Caco-2 (cell line): ENCODE data around the gene NEK11. TPM values are rescaled to one million over a fixed set of nuclear protein-coding genes. Genes with fewer than 3 reads are reported as not detected.

Source experiments
- BruUV-seq: library from RNA; stranded (reverse); fragments of 400-500 nt; replicated peaks from 2 replicates; lab custom pipeline; 2021; lab: Mats Ljungman, UMichigan
- CTCF ChIA-PET: fragments of 300-600 bp; sonication (Branson Sonifier 250); formaldehyde crosslinking; loops from one replicate; lab custom pipeline; 2022; ENCODE audit warnings: antibody characterized with exemption; lab: Charles Lee
- POLR2A ChIA-PET: fragments of 300-600 bp; sonication (Branson Sonifier 250); formaldehyde crosslinking; loops from one replicate; lab custom pipeline; 2022; ENCODE audit warnings: antibody characterized with exemption; lab: Charles Lee
- DNase-seq, 2 experiments: peaks; one replicate each; pipeline versions ENCODE4 v3.0.0 to v3.0.0-alpha.2; 2020 to 2022
- H3K27me3 ChIP-seq: replicated peaks from 2 replicates; pipeline ENCODE4 v1.6.0; 2011; ENCODE audit warnings: low read length; ENCODE audit not compliant: control insufficient read depth, insufficient read depth
- H3K36me3 ChIP-seq: 2 replicates; pipeline ENCODE4 v1.5.1; 2011; ENCODE audit warnings: low read length; ENCODE audit not compliant: control insufficient read depth, insufficient read depth
- H3K4me1 ChIP-seq: fragments of 250-450 bp; sonication (Bioruptor Pico); 2 replicates; pipeline ENCODE4 v1.5.1; 2020; ENCODE audit warnings: mild to moderate bottlenecking
- H3K4me3 ChIP-seq: 2 replicates; pipeline ENCODE4 v1.5.1; 2011; ENCODE audit warnings: low read depth, mild to moderate bottlenecking, control low read depth, low read length
- H3K9me3 ChIP-seq: fragments of 250-450 bp; sonication (Bioruptor Pico); 2 replicates; pipeline ENCODE4 v1.5.1; 2020; ENCODE audit warnings: mild to moderate bottlenecking, moderate library complexity
- H3K27ac Mint-ChIP-seq: one replicate; pipeline ENCODE4 v1.8.0; 2022; ENCODE audit warnings: mixed read lengths; ENCODE audit not compliant: unreplicated experiment
- H3K27me3 Mint-ChIP-seq: one replicate; pipeline ENCODE4 v1.8.0; 2022; ENCODE audit warnings: mixed read lengths; ENCODE audit not compliant: insufficient read depth, unreplicated experiment
- H3K36me3 Mint-ChIP-seq: one replicate; pipeline ENCODE4 v1.8.0; 2022; ENCODE audit warnings: mild to moderate bottlenecking, mixed read lengths; ENCODE audit not compliant: insufficient read depth, unreplicated experiment
- H3K4me1 Mint-ChIP-seq: one replicate; pipeline ENCODE4 v1.8.0; 2022; ENCODE audit warnings: low read depth, mixed read lengths; ENCODE audit not compliant: unreplicated experiment
- H3K4me3 Mint-ChIP-seq: one replicate; pipeline ENCODE4 v1.8.0; 2022; ENCODE audit warnings: mild to moderate bottlenecking, moderate library complexity, mixed read lengths; ENCODE audit not compliant: unreplicated experiment
- H3K9me3 Mint-ChIP-seq: one replicate; pipeline ENCODE4 v1.8.0; 2022; ENCODE audit warnings: mixed read lengths; ENCODE audit not compliant: unreplicated experiment
- intact Hi-C: fragments of 100-400 bp; cut with micrococcal nuclease; formaldehyde crosslinking; loops from one replicate; pipeline ENCODE4 v1.10.0; 2022; ENCODE audit not compliant: unreplicated experiment
- total RNA-seq: library from RNA; stranded (reverse); gene quantifications from 2 replicates; pipeline ENCODE4 v1.2.3, GENCODE V29; 2022
- TF ChIP-seq, protein P1 (sequence below), 2 experiments: fragments of 200-600 bp in 1 of 2; IDR thresholded peaks; 1 replicate in 1 of 2; 2 replicates in 1 of 2; pipeline versions ENCODE4 v1.5.1 to v1.8.0; 2011 to 2022; ENCODE audit warnings: antibody characterized with exemption in 1 of 2, control low read depth in 1 of 2, inconsistent platforms in 1 of 2, low read depth in 1 of 2, low read length in 1 of 2, mild to moderate bottlenecking in 1 of 2, moderate library complexity in 1 of 2; ENCODE audit not compliant: insufficient read depth in 1 of 2, severe bottlenecking in 1 of 2, unreplicated experiment in 1 of 2

NEK11 gene
- total RNA-seq, 1 experiment from 2014 or later, result 4.4 TPM

DNA sequence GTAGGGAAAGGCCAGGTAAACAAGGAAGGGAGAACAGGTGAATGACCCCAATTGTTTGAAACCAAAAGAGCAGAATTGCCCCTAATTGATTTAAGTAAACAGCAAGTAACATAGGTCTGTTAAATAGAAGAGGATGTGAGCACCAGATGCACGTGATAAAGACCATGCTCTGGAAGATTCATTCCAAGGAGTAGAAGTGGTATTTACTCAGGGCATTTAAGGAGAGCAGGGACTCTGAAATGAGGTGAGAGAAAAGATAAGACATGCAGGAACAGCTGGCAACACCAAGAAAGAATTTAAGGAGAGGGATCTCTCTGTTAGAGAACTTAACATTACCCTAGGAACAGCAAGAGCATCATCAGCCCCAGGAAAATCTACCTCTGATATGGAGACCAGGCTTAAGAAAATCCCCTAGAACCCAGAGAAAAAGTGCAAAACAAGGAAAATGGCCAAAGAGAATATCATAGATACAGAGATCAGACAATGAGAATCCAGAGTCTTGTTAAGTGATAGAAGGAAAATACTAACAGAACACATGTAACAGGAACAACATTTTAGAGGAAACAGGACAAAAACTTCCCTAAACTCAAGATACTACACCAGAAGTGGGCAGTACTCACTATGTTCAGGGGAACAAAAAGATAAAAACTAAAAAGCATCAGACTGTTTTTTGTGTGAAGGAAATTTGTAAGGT, 361.3 kb downstream of the NEK11 start:
- intact Hi-C loops, result no loop called here

DNA sequence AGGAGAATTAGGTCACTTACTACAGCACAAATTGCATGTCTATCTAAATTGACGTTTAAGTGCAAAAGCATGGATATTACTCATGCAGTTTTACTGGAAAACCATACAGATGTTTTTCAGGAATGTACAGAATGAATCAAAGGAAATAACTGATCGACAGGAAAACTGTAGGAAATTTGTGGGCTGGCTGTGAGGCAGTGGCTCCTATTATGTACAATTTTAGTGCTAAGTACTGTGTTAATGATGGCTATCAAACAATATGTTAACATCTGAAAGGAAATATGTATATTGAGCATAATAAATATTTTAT, 361.8 kb downstream of the NEK11 start:
- no peaks in the 10 kb centered on the region for H3K27me3 Mint-ChIP-seq
- no peak overlapping the region for H3K27ac Mint-ChIP-seq
- intact Hi-C loops, result no loop called here
- CTCF ChIA-PET, result no interaction called here
- peaks cover 15% of the 10 kb centered on the region for H3K4me1 Mint-ChIP-seq
- no peaks in the 10 kb centered on the region for H3K27me3 ChIP-seq
- H3K4me3 Mint-ChIP-seq, result no peak overlapping the region
- H3K9me3 Mint-ChIP-seq, result no peaks in the 10 kb centered on the region
- H3K36me3 Mint-ChIP-seq, result no peaks in the 10 kb centered on the region
- POLR2A ChIA-PET, result no interaction called here
- no TSS peak for BruUV-seq
- TF ChIP-seq, protein P1, sequence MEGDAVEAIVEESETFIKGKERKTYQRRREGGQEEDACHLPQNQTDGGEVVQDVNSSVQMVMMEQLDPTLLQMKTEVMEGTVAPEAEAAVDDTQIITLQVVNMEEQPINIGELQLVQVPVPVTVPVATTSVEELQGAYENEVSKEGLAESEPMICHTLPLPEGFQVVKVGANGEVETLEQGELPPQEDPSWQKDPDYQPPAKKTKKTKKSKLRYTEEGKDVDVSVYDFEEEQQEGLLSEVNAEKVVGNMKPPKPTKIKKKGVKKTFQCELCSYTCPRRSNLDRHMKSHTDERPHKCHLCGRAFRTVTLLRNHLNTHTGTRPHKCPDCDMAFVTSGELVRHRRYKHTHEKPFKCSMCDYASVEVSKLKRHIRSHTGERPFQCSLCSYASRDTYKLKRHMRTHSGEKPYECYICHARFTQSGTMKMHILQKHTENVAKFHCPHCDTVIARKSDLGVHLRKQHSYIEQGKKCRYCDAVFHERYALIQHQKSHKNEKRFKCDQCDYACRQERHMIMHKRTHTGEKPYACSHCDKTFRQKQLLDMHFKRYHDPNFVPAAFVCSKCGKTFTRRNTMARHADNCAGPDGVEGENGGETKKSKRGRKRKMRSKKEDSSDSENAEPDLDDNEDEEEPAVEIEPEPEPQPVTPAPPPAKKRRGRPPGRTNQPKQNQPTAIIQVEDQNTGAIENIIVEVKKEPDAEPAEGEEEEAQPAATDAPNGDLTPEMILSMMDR (IDR thresholded peaks at IDR 0.05; ENCODE audit: insufficient read depth in 1 of 2, low read depth in 1 of 2, low read length in 1 of 2, severe bottlenecking in 1 of 2, unreplicated experiment in 1 of 2), result no peak
- no peaks in the 10 kb centered on the region; the same call in 1 of the 2 replicates for H3K36me3 ChIP-seq
- H3K4me3 ChIP-seq, result no peak overlapping the region
- no peaks in the 10 kb centered on the region for H3K9me3 ChIP-seq
- DNase-seq, result no peak
- H3K4me1 ChIP-seq, result no peaks in the 10 kb centered on the region

More for the DNA sequence above, 361.3 kb downstream of the NEK11 start:
- H3K9me3 ChIP-seq, result no peaks in the 10 kb centered on the region
- Mint-ChIP-seq H3K4me1 (peaks cover 15% of the 10 kb centered on the region), H3K27me3 (no peaks in the 10 kb centered on the region), H3K9me3 (no peaks in the 10 kb centered on the region), H3K36me3 (no peaks in the 10 kb centered on the region), H3K4me3 (no peak overlapping the region), H3K27ac (no peak overlapping the region)
- H3K27me3 ChIP-seq, result no peaks in the 10 kb centered on the region
- H3K4me3 ChIP-seq, result no peak overlapping the region
- no TSS peak for BruUV-seq
- no peak for DNase-seq
- CTCF ChIA-PET, result no interaction called here
- H3K4me1 ChIP-seq, result no peaks in the 10 kb centered on the region
- TF ChIP-seq, protein P1 (IDR thresholded peaks at IDR 0.05; ENCODE audit: insufficient read depth in 1 of 2, low read depth in 1 of 2, low read length in 1 of 2, severe bottlenecking in 1 of 2, unreplicated experiment in 1 of 2), result no peak
- POLR2A ChIA-PET, result no interaction called here
- peaks cover under 1% of the 10 kb centered on the region; the same call in 1 of the 2 replicates for H3K36me3 ChIP-seq

DNA sequence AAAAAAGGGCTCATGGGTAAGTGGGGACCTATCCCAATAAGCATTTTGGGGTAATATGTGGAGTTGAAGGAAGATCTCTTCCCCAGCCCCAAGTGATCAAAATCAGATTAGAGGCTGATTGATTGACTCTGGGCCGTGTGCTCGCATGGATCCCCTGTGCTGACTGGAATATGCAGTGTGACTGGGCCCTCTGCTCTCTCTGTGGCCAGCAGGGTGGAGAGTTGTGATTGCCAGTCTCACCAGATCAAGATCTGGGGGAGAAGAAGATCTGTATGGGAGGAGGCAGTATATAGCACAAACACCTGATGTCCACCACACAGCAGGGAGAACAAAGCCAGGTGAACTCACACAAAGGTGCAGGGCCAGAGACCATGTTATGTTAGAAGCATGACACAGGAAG, 363.7 kb downstream of the NEK11 start:
- Mint-ChIP-seq H3K9me3 (no peaks in the 10 kb centered on the region), H3K27me3 (no peaks in the 10 kb centered on the region), H3K4me3 (no peak overlapping the region), H3K36me3 (no peaks in the 10 kb centered on the region), H3K27ac (no peak overlapping the region), H3K4me1 (peaks cover 7% of the 10 kb centered on the region)
- POLR2A ChIA-PET, result no interaction called here
- Histone ChIP-seq H3K4me1 (peaks cover 10% of the 10 kb centered on the region), H3K27me3 (no peaks in the 10 kb centered on the region), H3K36me3 (no peaks in the 10 kb centered on the region; the same call in 1 of the 2 replicates), H3K4me3 (no peak overlapping the region), H3K9me3 (no peaks in the 10 kb centered on the region)
- BruUV-seq, result no TSS peak
- DNase-seq, result no peak
- TF ChIP-seq, protein P1 (IDR thresholded peaks at IDR 0.05; ENCODE audit: insufficient read depth in 1 of 2, low read depth in 1 of 2, low read length in 1 of 2, severe bottlenecking in 1 of 2, unreplicated experiment in 1 of 2), result no peak
- CTCF ChIA-PET, result no interaction called here
- intact Hi-C loops, result no loop called here
